GM23338 (cell line): Measurements from ENCODE around the gene CNTRL. TPM values are rescaled to one million over a fixed set of nuclear protein-coding genes. Genes with fewer than 3 reads are reported as not detected.
A peak's percentile ranks its signal among the peaks of the same experiment; 100 is the strongest.

Source experiments
- ATAC-seq: fragments of 200-7000 bp; cut with Tn5 transposase; 3 replicates; pipeline ENCODE4 v1.9.1; 2020
- DNase-seq: peaks from one replicate; pipeline ENCODE4 v3.0.0-alpha.2; 2015; ENCODE audit warnings: low spot score
- H2AFZ ChIP-seq: fragments of 200-600 bp; sonication (generic); 2 replicates; pipeline ENCODE4 v1.8.0; 2016; ENCODE audit warnings: antibody characterized with exemption, mild to moderate bottlenecking, moderate library complexity
- H3F3A ChIP-seq: fragments of 200-600 bp; sonication (generic); replicated peaks from 2 replicates; pipeline ENCODE4 v1.8.0; 2017; ENCODE audit warnings: antibody characterized with exemption, mixed run types, low read depth
- H3K27ac ChIP-seq: fragments of 200-600 bp; sonication (generic); 2 replicates; pipeline ENCODE4 v1.6.1; 2016; ENCODE audit warnings: low read depth
- H3K27me3 ChIP-seq: fragments of 200-600 bp; sonication (generic); 2 replicates; pipeline ENCODE4 v1.8.0; 2016; ENCODE audit warnings: mild to moderate bottlenecking, mixed run types, moderate library complexity; ENCODE audit not compliant: insufficient read depth
- H3K36me3 ChIP-seq: fragments of 200-600 bp; sonication (generic); 2 replicates; pipeline ENCODE4 v1.8.0; 2016; ENCODE audit warnings: mild to moderate bottlenecking; ENCODE audit not compliant: insufficient read depth
- H3K4me1 ChIP-seq: fragments of 200-600 bp; sonication (generic); 2 replicates; pipeline ENCODE4 v1.8.0; 2016; ENCODE audit warnings: mild to moderate bottlenecking, moderate library complexity; ENCODE audit not compliant: insufficient read depth
- H3K4me2 ChIP-seq: fragments of 200-600 bp; sonication (generic); 2 replicates; pipeline ENCODE4 v1.7.1; 2017; ENCODE audit warnings: mixed run types
- H3K4me3 ChIP-seq: fragments of 200-600 bp; sonication (generic); 2 replicates; pipeline ENCODE4 v1.6.1; 2016; ENCODE audit warnings: mixed run types
- H3K79me2 ChIP-seq: fragments of 200-600 bp; sonication (generic); replicated peaks from 2 replicates; pipeline ENCODE4 v1.8.0; 2017; ENCODE audit warnings: mild to moderate bottlenecking; ENCODE audit not compliant: insufficient read depth
- H3K9me2 ChIP-seq: fragments of 200-600 bp; sonication (generic); 2 replicates; pipeline ENCODE4 v1.8.0; 2017; ENCODE audit not compliant: insufficient read depth
- H4K20me1 ChIP-seq: fragments of 200-600 bp; sonication (generic); replicated peaks from 2 replicates; pipeline ENCODE4 v1.8.0; 2017; ENCODE audit warnings: mild to moderate bottlenecking; ENCODE audit not compliant: insufficient read depth
- H3K27ac Mint-ChIP-seq: 2 replicates; pipeline ENCODE4 v1.8.0; 2020; ENCODE audit warnings: inconsistent platforms, mild to moderate bottlenecking, moderate library complexity, mixed read lengths
- H3K27me3 Mint-ChIP-seq: 3 replicates; pipeline ENCODE4 v1.8.0; 2022; ENCODE audit warnings: low read depth, mild to moderate bottlenecking, moderate library complexity, mixed read lengths, inconsistent platforms; ENCODE audit not compliant: insufficient read depth, poor library complexity
- H3K36me3 Mint-ChIP-seq: 3 replicates; pipeline ENCODE4 v1.8.0; 2021; ENCODE audit warnings: low read depth, mild to moderate bottlenecking, inconsistent platforms, moderate library complexity, mixed read lengths
- H3K4me1 Mint-ChIP-seq: 3 replicates; pipeline ENCODE4 v1.8.0; 2020; ENCODE audit warnings: mild to moderate bottlenecking, inconsistent platforms, mixed read lengths
- H3K4me3 Mint-ChIP-seq: 3 replicates; pipeline ENCODE4 v1.8.0; 2021; ENCODE audit warnings: moderate library complexity, mild to moderate bottlenecking, inconsistent platforms, mixed read lengths
- H3K9me3 Mint-ChIP-seq: 3 replicates; pipeline ENCODE4 v1.8.0; 2020; ENCODE audit warnings: moderate library complexity, mild to moderate bottlenecking, inconsistent platforms, mixed read lengths
- CTCF ChIP-seq, 2 experiments: fragments of 200-600 bp in 1 of 2; sonication (generic) in 1 of 2; conservative IDR thresholded peaks; 2 replicates each; pipeline versions ENCODE4 v1.5.1 to v1.6.1; 2016 to 2017; ENCODE audit warnings: antibody characterized with exemption in 2 of 2, low read depth in 2 of 2, mild to moderate bottlenecking in 2 of 2, moderate library complexity in 1 of 2
- ETS1 ChIP-seq: IDR thresholded peaks from 2 replicates; pipeline ENCODE4 v1.6.1; 2016; ENCODE audit warnings: antibody characterized with exemption
- EZH2 ChIP-seq: fragments of 200-600 bp; sonication (generic); IDR thresholded peaks from one replicate; pipeline ENCODE4 v1.8.0; 2017; ENCODE audit warnings: antibody characterized with exemption, mild to moderate bottlenecking, low read depth; ENCODE audit not compliant: unreplicated experiment
- JUNB ChIP-seq: IDR thresholded peaks from one replicate; pipeline ENCODE4 v1.6.1; 2016; ENCODE audit warnings: antibody characterized with exemption; ENCODE audit not compliant: unreplicated experiment
- REST ChIP-seq: IDR thresholded peaks from one replicate; pipeline ENCODE4 v1.6.1; 2018; ENCODE audit warnings: antibody characterized with exemption; ENCODE audit not compliant: unreplicated experiment
- STAT1 ChIP-seq: IDR thresholded peaks from one replicate; pipeline ENCODE4 v1.6.1; 2016; ENCODE audit warnings: antibody characterized with exemption; ENCODE audit not compliant: unreplicated experiment
- ZNF114 ChIP-seq: fragments of 250-450 bp; sonication (Bioruptor Pico); IDR thresholded peaks from 2 replicates; pipeline ENCODE4 v1.5.0; 2020; ENCODE audit warnings: mild to moderate bottlenecking, moderate library complexity
- ZNF331 ChIP-seq: fragments of 250-450 bp; sonication (Bioruptor Pico); IDR thresholded peaks from 2 replicates; pipeline ENCODE4 v1.5.0; 2020; ENCODE audit warnings: low read depth, mild to moderate bottlenecking, moderate library complexity
- ZNF462 ChIP-seq: fragments of 250-450 bp; sonication (Bioruptor Pico); IDR thresholded peaks from 2 replicates; pipeline ENCODE4 v1.5.0; 2020; ENCODE audit warnings: mild to moderate bottlenecking, moderate library complexity
- polyA plus RNA-seq: library from polyadenylated mRNA; unstranded; fragments of >200 nt; fragmentation: Nextera tagmentation; extraction: Ambion mirVana; gene quantifications from 2 replicates; pipeline ENCODE4 v1.2.1, GENCODE V29; 2016
- total RNA-seq: library from RNA; depleted of rRNA; stranded (reverse); fragments of >200 nt; shearing (Covaris generic); gene quantifications from 2 replicates; pipeline ENCODE4 v1.2.3, GENCODE V29; 2014

The CNTRL gene
- total and polyA plus RNA-seq, 2 experiments from 2014 or later: 9.2 to 11.7 TPM

- Mint-ChIP-seq H3K9me3 (no peaks in the 10 kb centered on the region; the same call in 2 of the 3 replicates), H3K27ac (peak overlapping the region; percentile 27; the same call in 1 of the 2 replicates), H3K27me3 (peaks cover 7% of the 10 kb centered on the region), H3K4me1 (peaks cover 26% of the 10 kb centered on the region), H3K36me3 (no peaks in the 10 kb centered on the region; the same call in 2 of the 3 replicates), H3K4me3 (peak overlapping the region; percentile 93)
- Histone ChIP-seq H3F3A (no peaks in the 10 kb centered on the region), H3K4me1 (peaks cover 21% of the 10 kb centered on the region), H3K79me2 (peaks cover 56% of the 10 kb centered on the region), H3K36me3 (no peaks in the 10 kb centered on the region), H3K4me2 (peak overlapping the region; percentile 83), H4K20me1 (peaks cover 33% of the 10 kb centered on the region), H3K27me3 (no peaks in the 10 kb centered on the region), H3K4me3 (peak overlapping the region; percentile 83), H3K27ac (no peak overlapping the region), H2AFZ (no peak overlapping the region), H3K9me2 (no peaks in the 10 kb centered on the region)
- DNase-seq: no peak
- no peak for ATAC-seq
- no peak for TF ChIP-seq EZH2
- no peak for TF ChIP-seq ZNF331 (CRISPR knock-in tag)
- no peak for TF ChIP-seq ZNF462
- no peak for TF ChIP-seq REST
- TF ChIP-seq CTCF (conservative IDR thresholded peaks at IDR 0.05; ENCODE audit: low read depth in 2 of 2): no peak
- no peak for TF ChIP-seq JUNB
- TF ChIP-seq ETS1: no peak
- TF ChIP-seq STAT1: no peak
- TF ChIP-seq ZNF114 (CRISPR knock-in tag): no peak
Observed at GRCh38 chr9:121200356-121200755, 125.6 kb downstream of the CNTRL start.
